Liver (tissue), 9 donors: ENCODE measurements around the gene CLDN14. TPM values are rescaled to one million over a fixed set of nuclear protein-coding genes. Genes with fewer than 3 reads are reported as not detected.
A peak's percentile ranks its signal among the peaks of the same experiment; 100 is the strongest.

Experiments used
- DNase-seq: peaks from one replicate; pipeline ENCODE4 v3.0.0-alpha.2; 2017; ENCODE audit warnings: low spot score
- H3K27ac ChIP-seq, 2 donors: one replicate each; pipeline ENCODE4 v1.7.0; 2013; ENCODE audit warnings: inconsistent platforms in 2 of 2, low read length in 2 of 2, control low read depth in 1 of 2, low read depth in 1 of 2, mild to moderate bottlenecking in 1 of 2
- H3K27me3 ChIP-seq, 4 donors: one replicate each; pipeline versions ENCODE4 v1.6.1 to v1.7.0; 2013; ENCODE audit warnings: low read length in 3 of 4, inconsistent platforms in 1 of 4, mild to moderate bottlenecking in 1 of 4, moderate library complexity in 1 of 4; ENCODE audit not compliant: control insufficient read depth in 4 of 4, insufficient read depth in 4 of 4
- H3K36me3 ChIP-seq, 4 donors: one replicate each; pipeline versions ENCODE4 v1.6.1 to v1.7.0; 2013; ENCODE audit warnings: low read length in 3 of 4, mild to moderate bottlenecking in 3 of 4, low read depth in 1 of 4, moderate library complexity in 1 of 4; ENCODE audit not compliant: control insufficient read depth in 4 of 4, insufficient read depth in 3 of 4
- H3K4me1 ChIP-seq, 4 donors: one replicate each; pipeline versions ENCODE4 v1.6.1 to v1.7.0; 2013; ENCODE audit warnings: low read length in 3 of 4, mild to moderate bottlenecking in 3 of 4, moderate library complexity in 1 of 4; ENCODE audit not compliant: control insufficient read depth in 4 of 4, insufficient read depth in 4 of 4
- H3K4me3 ChIP-seq, 3 donors: one replicate each; pipeline versions ENCODE4 v1.6.1 to v1.7.0; 2013; ENCODE audit warnings: low read length in 3 of 3, control low read depth in 1 of 3, low read depth in 1 of 3, mild to moderate bottlenecking in 1 of 3
- H3K9ac ChIP-seq, 2 donors: one replicate each; pipeline ENCODE4 v1.7.0; 2013; ENCODE audit warnings: low read length in 2 of 2, mild to moderate bottlenecking in 2 of 2, moderate library complexity in 2 of 2, control low read depth in 1 of 2, low read depth in 1 of 2
- H3K9me3 ChIP-seq, 4 donors: one replicate each; pipeline versions ENCODE4 v1.6.1 to v1.7.0; 2013; ENCODE audit warnings: low read length in 3 of 4; ENCODE audit not compliant: control insufficient read depth in 4 of 4
- CTCF ChIP-seq: fragments of 150-350 bp; IDR thresholded peaks from 2 replicates; pipeline ENCODE4 v1.5.1; 2017; ENCODE audit warnings: improper control_type of control experiment, low read depth, low read length; ENCODE audit not compliant: missing input control
- EGR1 ChIP-seq, 2 donors: IDR thresholded peaks; 2 replicates each; pipeline ENCODE4 v1.6.1; 2016 to 2018; ENCODE audit warnings: antibody characterized with exemption in 2 of 2, low read depth in 2 of 2
- FOXA1 ChIP-seq: IDR thresholded peaks from 2 replicates; pipeline ENCODE4 v1.6.1; 2016; ENCODE audit warnings: antibody characterized with exemption
- FOXA2 ChIP-seq: IDR thresholded peaks from 2 replicates; pipeline ENCODE4 v1.6.1; 2016; ENCODE audit warnings: antibody characterized with exemption
- GABPA ChIP-seq, 2 donors: IDR thresholded peaks in 1 of 2; conservative IDR thresholded peaks in 1 of 2; 2 replicates each; pipeline ENCODE4 v1.6.1; 2016; ENCODE audit warnings: antibody characterized with exemption in 2 of 2, mild to moderate bottlenecking in 1 of 2, moderate library complexity in 1 of 2
- HNF4A ChIP-seq, 2 donors: conservative IDR thresholded peaks; 2 replicates each; pipeline ENCODE4 v1.6.1; 2016; ENCODE audit warnings: antibody characterized with exemption in 2 of 2, mild to moderate bottlenecking in 2 of 2
- HNF4G ChIP-seq: IDR thresholded peaks from 2 replicates; pipeline ENCODE4 v1.6.1; 2016; ENCODE audit warnings: antibody characterized with exemption
- JUND ChIP-seq, 2 donors: IDR thresholded peaks; 2 replicates each; pipeline ENCODE4 v1.6.1; 2016; ENCODE audit warnings: antibody characterized with exemption in 2 of 2
- MAX ChIP-seq: IDR thresholded peaks from 2 replicates; pipeline ENCODE4 v1.6.1; 2016; ENCODE audit warnings: antibody characterized with exemption
- NR2F2 ChIP-seq: IDR thresholded peaks from 2 replicates; pipeline ENCODE4 v1.6.1; 2016; ENCODE audit warnings: antibody characterized with exemption
- RAD21 ChIP-seq, 2 donors: IDR thresholded peaks; 2 replicates each; pipeline ENCODE4 v1.6.1; 2016; ENCODE audit warnings: antibody characterized with exemption in 2 of 2, mild to moderate bottlenecking in 2 of 2
- RXRA ChIP-seq, 2 donors: IDR thresholded peaks; 2 replicates each; pipeline ENCODE4 v1.6.1; 2017 to 2018; ENCODE audit warnings: antibody characterized with exemption in 2 of 2, mild to moderate bottlenecking in 1 of 2
- SP1 ChIP-seq: IDR thresholded peaks from 2 replicates; pipeline ENCODE4 v1.6.1; 2018; ENCODE audit warnings: antibody characterized with exemption, mild to moderate bottlenecking
- TAF1 ChIP-seq: conservative IDR thresholded peaks from 2 replicates; pipeline ENCODE4 v1.6.1; 2016; ENCODE audit warnings: antibody characterized with exemption, mild to moderate bottlenecking
- YY1 ChIP-seq: IDR thresholded peaks from 2 replicates; pipeline ENCODE4 v1.6.1; 2016; ENCODE audit warnings: antibody characterized with exemption, mild to moderate bottlenecking
- ZBTB33 ChIP-seq: IDR thresholded peaks from 2 replicates; pipeline ENCODE4 v1.6.1; 2016; ENCODE audit warnings: antibody characterized with exemption
- WGBS: extraction: QIAGEN DNeasy Blood & Tissue Kit; methylation state at CpG from one replicate; pipeline ENCODE4 v1.1.7; 2013; 5-methylcytosine and 5-hydroxymethylcytosine counted together
- polyA plus RNA-seq, 2 donors: library from polyadenylated mRNA; stranded (reverse) in 1 of 2; unstranded in 1 of 2; fragments of 200-250 nt in 1 of 2; fragments of >200 nt in 1 of 2; fragmentation: Nextera tagmentation in 1 of 2; extraction: Ambion mirVana in 1 of 2; gene quantifications; one replicate each; pipeline versions ENCODE4 v1.2.1 to v1.2.3, GENCODE V29; 2013 to 2015
- total RNA-seq, 2 donors: library from RNA; depleted of rRNA; stranded (reverse); fragments of >200 nt; gene quantifications; one replicate each; pipeline ENCODE4 v1.2.3, GENCODE V29; 2014
- TF ChIP-seq, protein P1 (sequence below): IDR thresholded peaks from 2 replicates; pipeline ENCODE4 v1.6.1; 2016; ENCODE audit warnings: antibody characterized with exemption
- TF ChIP-seq, protein P2 (sequence below): IDR thresholded peaks from 2 replicates; pipeline ENCODE4 v1.6.1; 2016; ENCODE audit warnings: antibody characterized with exemption, mild to moderate bottlenecking
- donor health status: healthy.
- donor health status: healthy.
- donor health status: healthy.
- donor health status: healthy.
- donor health status: healthy.

The CLDN14 gene
- total and polyA plus RNA-seq, 4 donors, result 6.3 to 19.4 (median 13.4) TPM

DNA sequence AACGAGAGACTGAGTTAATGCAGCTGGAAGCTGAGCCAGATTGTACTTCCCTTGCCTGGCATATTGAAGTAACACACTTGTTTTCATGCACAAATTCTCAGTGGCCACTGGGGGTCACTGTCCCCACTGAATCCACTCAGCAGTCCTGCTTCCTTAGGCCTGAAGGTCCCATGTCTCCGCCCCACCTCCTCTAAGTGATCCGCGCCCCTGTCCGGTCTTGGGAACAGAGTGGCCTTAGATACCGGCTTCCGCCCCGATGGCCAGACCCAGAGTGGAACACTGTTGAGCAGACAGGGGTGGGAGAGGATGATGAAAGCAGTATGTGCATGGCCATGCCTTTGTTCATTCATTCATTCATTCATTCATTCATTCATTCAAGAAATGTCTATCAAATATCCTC lies 59.9 kb downstream of the CLDN14 start:
- WGBS, result 11% methylated on average over 8 of the region's 8 CpGs
- H3K9ac ChIP-seq, result no peak overlapping the region
- H3K27ac ChIP-seq, result no peak overlapping the region
- H3K4me3 ChIP-seq, result no peak overlapping the region
- H3K4me1 ChIP-seq, result peaks cover 0 to 11% (median 3%) of the 10 kb centered on the region in 4 donors
- H3K9me3 ChIP-seq, result no peaks in the 10 kb centered on the region
- no peaks in the 10 kb centered on the region for H3K36me3 ChIP-seq
- no peaks in the 10 kb centered on the region for H3K27me3 ChIP-seq
- TF ChIP-seq HNF4A (conservative IDR thresholded peaks at IDR 0.05), result peak in 1 of 2 donors; percentile 8
- TF ChIP-seq TAF1, result no peak
- TF ChIP-seq, protein P1, sequence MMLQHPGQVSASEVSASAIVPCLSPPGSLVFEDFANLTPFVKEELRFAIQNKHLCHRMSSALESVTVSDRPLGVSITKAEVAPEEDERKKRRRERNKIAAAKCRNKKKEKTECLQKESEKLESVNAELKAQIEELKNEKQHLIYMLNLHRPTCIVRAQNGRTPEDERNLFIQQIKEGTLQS, result no peak
- peak; percentile 54 for TF ChIP-seq NR2F2
- TF ChIP-seq JUND (IDR thresholded peaks at IDR 0.05), result no peak
- no peak for TF ChIP-seq FOXA1
- peak; percentile 77 for TF ChIP-seq CTCF
- TF ChIP-seq RAD21 (IDR thresholded peaks at IDR 0.05), result peak; percentile 93 to 97
- no peak for TF ChIP-seq HNF4G
- TF ChIP-seq RXRA (IDR thresholded peaks at IDR 0.05), result peak in 1 of 2 donors; percentile 22
- TF ChIP-seq YY1, result no peak
- no peak for TF ChIP-seq GABPA (IDR thresholded peaks at IDR 0.05 in 1 of 2, conservative IDR thresholded peaks at IDR 0.05 in 1 of 2)
- TF ChIP-seq SP1, result peak; percentile 12
- no peak for TF ChIP-seq MAX
- TF ChIP-seq EGR1 (IDR thresholded peaks at IDR 0.05; ENCODE audit: low read depth in 2 of 2), result no peak
- no peak for TF ChIP-seq FOXA2
- TF ChIP-seq ZBTB33, result no peak
- TF ChIP-seq, protein P2, sequence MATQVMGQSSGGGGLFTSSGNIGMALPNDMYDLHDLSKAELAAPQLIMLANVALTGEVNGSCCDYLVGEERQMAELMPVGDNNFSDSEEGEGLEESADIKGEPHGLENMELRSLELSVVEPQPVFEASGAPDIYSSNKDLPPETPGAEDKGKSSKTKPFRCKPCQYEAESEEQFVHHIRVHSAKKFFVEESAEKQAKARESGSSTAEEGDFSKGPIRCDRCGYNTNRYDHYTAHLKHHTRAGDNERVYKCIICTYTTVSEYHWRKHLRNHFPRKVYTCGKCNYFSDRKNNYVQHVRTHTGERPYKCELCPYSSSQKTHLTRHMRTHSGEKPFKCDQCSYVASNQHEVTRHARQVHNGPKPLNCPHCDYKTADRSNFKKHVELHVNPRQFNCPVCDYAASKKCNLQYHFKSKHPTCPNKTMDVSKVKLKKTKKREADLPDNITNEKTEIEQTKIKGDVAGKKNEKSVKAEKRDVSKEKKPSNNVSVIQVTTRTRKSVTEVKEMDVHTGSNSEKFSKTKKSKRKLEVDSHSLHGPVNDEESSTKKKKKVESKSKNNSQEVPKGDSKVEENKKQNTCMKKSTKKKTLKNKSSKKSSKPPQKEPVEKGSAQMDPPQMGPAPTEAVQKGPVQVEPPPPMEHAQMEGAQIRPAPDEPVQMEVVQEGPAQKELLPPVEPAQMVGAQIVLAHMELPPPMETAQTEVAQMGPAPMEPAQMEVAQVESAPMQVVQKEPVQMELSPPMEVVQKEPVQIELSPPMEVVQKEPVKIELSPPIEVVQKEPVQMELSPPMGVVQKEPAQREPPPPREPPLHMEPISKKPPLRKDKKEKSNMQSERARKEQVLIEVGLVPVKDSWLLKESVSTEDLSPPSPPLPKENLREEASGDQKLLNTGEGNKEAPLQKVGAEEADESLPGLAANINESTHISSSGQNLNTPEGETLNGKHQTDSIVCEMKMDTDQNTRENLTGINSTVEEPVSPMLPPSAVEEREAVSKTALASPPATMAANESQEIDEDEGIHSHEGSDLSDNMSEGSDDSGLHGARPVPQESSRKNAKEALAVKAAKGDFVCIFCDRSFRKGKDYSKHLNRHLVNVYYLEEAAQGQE, result no peak
- DNase-seq, result peak; percentile 70
